Muscle layer of duodenum (tissue), 2 donors: ENCODE data around the gene DLK1.

Experiments used
- H3K27ac ChIP-seq: one replicate; pipeline ENCODE4 v1.7.0; 2013; ENCODE audit warnings: mild to moderate bottlenecking, low read length
- H3K27me3 ChIP-seq: one replicate; pipeline ENCODE4 v1.7.0; 2013; ENCODE audit warnings: low read depth, mild to moderate bottlenecking, control low read depth, low read length
- H3K36me3 ChIP-seq, 2 donors: one replicate each; pipeline ENCODE4 v1.7.0; 2013; ENCODE audit warnings: low read length in 2 of 2, control low read depth in 1 of 2, mild to moderate bottlenecking in 1 of 2; ENCODE audit not compliant: insufficient read depth in 2 of 2, control insufficient read depth in 1 of 2
- H3K4me1 ChIP-seq, 2 donors: one replicate each; pipeline ENCODE4 v1.7.0; 2013; ENCODE audit warnings: low read length in 2 of 2, mild to moderate bottlenecking in 2 of 2, control low read depth in 1 of 2, moderate library complexity in 1 of 2; ENCODE audit not compliant: insufficient read depth in 2 of 2, control insufficient read depth in 1 of 2
- H3K4me3 ChIP-seq, 2 donors: one replicate each; pipeline ENCODE4 v1.7.0; 2013; ENCODE audit warnings: low read length in 2 of 2, low read depth in 1 of 2, mild to moderate bottlenecking in 1 of 2
- H3K9me3 ChIP-seq, 2 donors: one replicate each; pipeline ENCODE4 v1.7.0; 2013; ENCODE audit warnings: low read length in 2 of 2, control low read depth in 1 of 2, mild to moderate bottlenecking in 1 of 2; ENCODE audit not compliant: control insufficient read depth in 1 of 2
- donor health status: healthy.

Gene DLK1

GRCh38 chr14:100726550-100727085 lies at the start of gene DLK1:
DLK1 (plus strand) TSS chr14:100726892; CDS start chr14:100727069, 177 bp downstream.
- no peak within 1 kb of the TSS for H3K27ac ChIP-seq
- no peaks in the 10 kb centered on the region for H3K36me3 ChIP-seq
- no peaks in the 10 kb centered on the region for H3K9me3 ChIP-seq
- H3K4me1 ChIP-seq: no peaks in the 10 kb centered on the region
- H3K4me3 ChIP-seq: no peak within 1 kb of the TSS
- H3K27me3 ChIP-seq: peaks cover 33% of the 10 kb centered on the region

- Histone ChIP-seq H3K27ac (peak overlapping the region; percentile 43), H3K27me3 (peaks cover 5% of the 10 kb centered on the region), H3K36me3 (no peaks in the 10 kb centered on the region), H3K4me1 (peaks cover 24 to 32% of the 10 kb centered on the region in 2 donors), H3K9me3 (no peaks in the 10 kb centered on the region), H3K4me3 (peak overlapping the region in 1 of 2 donors; percentile 20)
Measured at GRCh38 chr14:100677152-100677551, 49.5 kb upstream of the DLK1 start.

GRCh38 chr14:100677554-100678468 lies 48.9 kb upstream of the DLK1 start:
- Histone ChIP-seq H3K27ac (peak overlapping the region; percentile 43), H3K36me3 (no peaks in the 10 kb centered on the region), H3K27me3 (peaks cover 5% of the 10 kb centered on the region), H3K4me3 (peak overlapping the region in 1 of 2 donors; percentile 20), H3K4me1 (peaks cover 24 to 32% of the 10 kb centered on the region in 2 donors), H3K9me3 (no peaks in the 10 kb centered on the region)

GRCh38 chr14:100678469-100678828 lies 48.2 kb upstream of the DLK1 start:
- Histone ChIP-seq H3K4me1 (peaks cover 24 to 32% of the 10 kb centered on the region in 2 donors), H3K36me3 (no peaks in the 10 kb centered on the region), H3K9me3 (no peaks in the 10 kb centered on the region), H3K27ac (no peak overlapping the region), H3K4me3 (no peak overlapping the region), H3K27me3 (no peaks in the 10 kb centered on the region)

- H3K4me3 ChIP-seq: no peak overlapping the region
- H3K4me1 ChIP-seq: peaks cover 24 to 32% of the 10 kb centered on the region in 2 donors
- no peaks in the 10 kb centered on the region for H3K27me3 ChIP-seq
- H3K27ac ChIP-seq: no peak overlapping the region
- no peaks in the 10 kb centered on the region for H3K36me3 ChIP-seq
- no peaks in the 10 kb centered on the region for H3K9me3 ChIP-seq
Measured at GRCh38 chr14:100679153-100679552, 47.5 kb upstream of the DLK1 start.

GRCh38 chr14:100679707-100680438 lies 46.8 kb upstream of the DLK1 start:
- Histone ChIP-seq H3K27ac (no peak overlapping the region), H3K4me1 (peaks cover 24 to 32% of the 10 kb centered on the region in 2 donors), H3K4me3 (no peak overlapping the region), H3K36me3 (no peaks in the 10 kb centered on the region), H3K9me3 (no peaks in the 10 kb centered on the region), H3K27me3 (no peaks in the 10 kb centered on the region)

GRCh38 chr14:100680439-100681051 lies 46.1 kb upstream of the DLK1 start:
- H3K27ac ChIP-seq: no peak overlapping the region
- no peak overlapping the region for H3K4me3 ChIP-seq
- no peaks in the 10 kb centered on the region for H3K9me3 ChIP-seq
- H3K36me3 ChIP-seq: no peaks in the 10 kb centered on the region
- H3K4me1 ChIP-seq: peaks cover 24 to 32% of the 10 kb centered on the region in 2 donors
- H3K27me3 ChIP-seq: no peaks in the 10 kb centered on the region

GRCh38 chr14:100681111-100681510 lies 45.6 kb upstream of the DLK1 start:
- Histone ChIP-seq H3K27ac (no peak overlapping the region), H3K27me3 (no peaks in the 10 kb centered on the region), H3K9me3 (no peaks in the 10 kb centered on the region), H3K4me3 (no peak overlapping the region), H3K4me1 (peaks cover 24 to 31% of the 10 kb centered on the region in 2 donors), H3K36me3 (no peaks in the 10 kb centered on the region)

- Histone ChIP-seq H3K9me3 (no peaks in the 10 kb centered on the region), H3K4me1 (peaks cover 11 to 17% of the 10 kb centered on the region in 2 donors), H3K27ac (no peak overlapping the region), H3K27me3 (no peaks in the 10 kb centered on the region), H3K4me3 (no peak overlapping the region), H3K36me3 (no peaks in the 10 kb centered on the region)
Measured at GRCh38 chr14:100682749-100683148, 43.9 kb upstream of the DLK1 start.

- H3K4me1 ChIP-seq: peaks cover 8 to 9% of the 10 kb centered on the region in 2 donors
- H3K4me3 ChIP-seq: no peak overlapping the region
- no peak overlapping the region for H3K27ac ChIP-seq
- H3K9me3 ChIP-seq: no peaks in the 10 kb centered on the region
- no peaks in the 10 kb centered on the region for H3K27me3 ChIP-seq
- H3K36me3 ChIP-seq: no peaks in the 10 kb centered on the region
Measured at GRCh38 chr14:100683578-100683977, 43.1 kb upstream of the DLK1 start.

- H3K9me3 ChIP-seq: no peaks in the 10 kb centered on the region
- no peaks in the 10 kb centered on the region for H3K36me3 ChIP-seq
- H3K27ac ChIP-seq: no peak overlapping the region
- H3K27me3 ChIP-seq: no peaks in the 10 kb centered on the region
- H3K4me1 ChIP-seq: peaks cover 3 to 7% of the 10 kb centered on the region in 2 donors
- H3K4me3 ChIP-seq: no peak overlapping the region
Measured at GRCh38 chr14:100684154-100684553, 42.5 kb upstream of the DLK1 start.
